C4-2B (cell line): ENCODE data around the gene CREB5.

Experiments used
- ZFX ChIP-seq: fragments of 450-650 bp; IDR thresholded peaks from 2 replicates; pipeline ENCODE4 v1.6.1; 2017
- TF ChIP-seq, protein P1 (sequence below): fragments of 450-650 bp; conservative IDR thresholded peaks from 2 replicates; pipeline ENCODE4 v1.5.1; 2017; ENCODE audit warnings: mild to moderate bottlenecking

DNA sequence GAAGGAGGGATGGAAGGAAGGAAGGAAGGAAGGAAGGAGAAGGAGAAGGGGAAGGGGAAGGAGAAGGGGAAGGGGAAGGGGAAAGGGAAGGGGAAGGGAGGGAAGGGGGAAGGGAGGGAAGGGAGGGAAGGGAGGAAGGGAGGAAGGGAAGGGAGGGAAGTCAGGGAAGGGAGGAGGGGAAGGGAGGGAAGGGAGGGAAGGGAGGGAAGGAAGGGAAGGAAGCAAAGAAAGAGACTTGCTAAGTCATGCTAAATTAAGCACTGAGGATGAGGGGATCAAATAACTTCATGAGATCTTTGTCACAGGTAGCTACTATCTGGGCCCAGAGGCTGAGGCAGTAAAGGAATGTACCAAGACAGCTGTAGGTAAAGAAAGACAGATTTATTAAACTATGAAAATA is 429.4 kb downstream of the CREB5 start:
- TF ChIP-seq, protein P1, sequence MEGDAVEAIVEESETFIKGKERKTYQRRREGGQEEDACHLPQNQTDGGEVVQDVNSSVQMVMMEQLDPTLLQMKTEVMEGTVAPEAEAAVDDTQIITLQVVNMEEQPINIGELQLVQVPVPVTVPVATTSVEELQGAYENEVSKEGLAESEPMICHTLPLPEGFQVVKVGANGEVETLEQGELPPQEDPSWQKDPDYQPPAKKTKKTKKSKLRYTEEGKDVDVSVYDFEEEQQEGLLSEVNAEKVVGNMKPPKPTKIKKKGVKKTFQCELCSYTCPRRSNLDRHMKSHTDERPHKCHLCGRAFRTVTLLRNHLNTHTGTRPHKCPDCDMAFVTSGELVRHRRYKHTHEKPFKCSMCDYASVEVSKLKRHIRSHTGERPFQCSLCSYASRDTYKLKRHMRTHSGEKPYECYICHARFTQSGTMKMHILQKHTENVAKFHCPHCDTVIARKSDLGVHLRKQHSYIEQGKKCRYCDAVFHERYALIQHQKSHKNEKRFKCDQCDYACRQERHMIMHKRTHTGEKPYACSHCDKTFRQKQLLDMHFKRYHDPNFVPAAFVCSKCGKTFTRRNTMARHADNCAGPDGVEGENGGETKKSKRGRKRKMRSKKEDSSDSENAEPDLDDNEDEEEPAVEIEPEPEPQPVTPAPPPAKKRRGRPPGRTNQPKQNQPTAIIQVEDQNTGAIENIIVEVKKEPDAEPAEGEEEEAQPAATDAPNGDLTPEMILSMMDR = no peak
- no peak for TF ChIP-seq ZFX
